Nephron (organoid): ENCODE results near the gene PPP1R16B.

Source experiments
- H3K27ac Mint-ChIP-seq, 3 experiments: 2 replicates each; pipeline ENCODE4 v1.8.0; 2020; ENCODE audit warnings: mixed read lengths in 3 of 3, mild to moderate bottlenecking in 2 of 3, moderate library complexity in 1 of 3
- H3K27me3 Mint-ChIP-seq: 2 replicates; pipeline ENCODE4 v1.8.0; 2021; ENCODE audit warnings: low read depth, mild to moderate bottlenecking, moderate library complexity, mixed read lengths
- H3K36me3 Mint-ChIP-seq: 2 replicates; pipeline ENCODE4 v1.8.0; 2020; ENCODE audit warnings: low read depth, mixed read lengths
- H3K4me1 Mint-ChIP-seq: 2 replicates; pipeline ENCODE4 v1.8.0; 2020; ENCODE audit warnings: mixed read lengths
- H3K4me3 Mint-ChIP-seq, 3 experiments: 2 replicates each; pipeline ENCODE4 v1.8.0; 2020; ENCODE audit warnings: mild to moderate bottlenecking in 3 of 3, mixed read lengths in 3 of 3, moderate library complexity in 2 of 3
- H3K9me3 Mint-ChIP-seq: 2 replicates; pipeline ENCODE4 v1.8.0; 2020; ENCODE audit warnings: mixed read lengths
- CTCF ChIP-seq, 3 experiments: fragments of 200-600 bp; sonication (generic); IDR thresholded peaks; one replicate each; pipeline ENCODE4 v1.5.0; 2021; ENCODE audit warnings: antibody characterized with exemption in 3 of 3; ENCODE audit not compliant: unreplicated experiment in 3 of 3

PPP1R16B gene

DNA sequence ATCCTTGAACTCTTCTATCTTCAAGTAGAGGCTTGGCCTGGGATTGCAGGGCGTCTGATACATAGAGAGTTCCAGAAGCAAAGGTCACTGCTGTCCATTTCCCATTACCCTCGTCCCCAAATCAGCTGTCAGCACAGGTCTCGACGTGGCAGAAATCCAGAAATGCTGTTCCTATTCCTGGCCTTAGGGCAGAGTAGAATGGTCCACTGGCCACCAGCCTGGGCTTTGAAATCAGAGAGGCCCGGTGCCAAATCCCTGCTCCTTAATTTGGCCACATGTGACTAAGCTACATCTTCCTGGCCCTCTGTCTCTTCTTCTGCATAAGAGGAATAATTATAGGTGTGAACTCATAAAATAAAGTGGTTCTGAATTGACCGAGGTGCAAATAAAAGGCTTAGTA is 79.9 kb downstream of the PPP1R16B start:
- Mint-ChIP-seq H3K4me1 (no peaks in the 10 kb centered on the region), H3K9me3 (no peaks in the 10 kb centered on the region), H3K36me3 (no peaks in the 10 kb centered on the region), H3K27me3 (peaks cover 36% of the 10 kb centered on the region), H3K27ac (no peak overlapping the region), H3K4me3 (no peak overlapping the region)
- no peak for TF ChIP-seq CTCF (IDR thresholded peaks at IDR 0.05; ENCODE audit: unreplicated experiment in 3 of 3)

DNA sequence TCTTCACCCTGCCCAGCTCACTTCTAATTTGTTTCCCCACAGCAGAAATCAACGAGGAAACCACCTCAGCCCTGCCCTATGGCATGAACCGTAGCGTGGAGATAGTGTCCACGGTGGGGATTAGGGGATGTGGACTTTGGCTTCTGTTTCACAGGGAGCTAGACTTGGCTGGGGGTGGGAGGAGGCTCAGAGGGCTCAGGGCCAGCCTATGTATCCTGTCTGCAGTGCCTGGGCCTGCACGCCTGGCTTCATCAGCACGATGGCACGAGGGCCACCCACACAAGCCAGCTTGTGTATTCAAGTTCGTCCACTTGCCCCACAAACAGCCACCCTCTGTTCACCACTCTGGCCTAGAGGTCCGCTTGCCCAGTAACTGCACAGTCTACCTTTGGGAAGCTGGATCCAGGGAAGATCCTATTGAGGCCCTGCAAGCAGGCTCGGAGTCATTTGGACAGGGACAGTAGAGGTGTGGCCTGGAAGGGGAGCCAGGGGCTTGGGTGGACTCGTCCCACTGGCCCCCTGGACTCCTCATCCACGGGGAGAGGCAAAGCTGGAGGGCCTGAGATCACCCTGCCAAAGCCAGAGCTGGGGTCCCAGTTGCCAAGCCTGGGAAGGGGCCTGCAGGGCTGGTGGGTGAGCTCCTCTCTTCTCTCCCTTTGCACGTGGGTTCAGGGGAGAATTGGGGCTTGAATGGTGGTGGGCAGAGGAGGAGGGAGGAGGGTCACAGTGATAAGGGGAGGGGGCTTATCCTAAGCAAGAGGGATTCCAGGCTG is 82.7 kb downstream of the PPP1R16B start:
- no peak overlapping the region for H3K27ac Mint-ChIP-seq
- H3K36me3 Mint-ChIP-seq = no peaks in the 10 kb centered on the region
- peaks cover 3% of the 10 kb centered on the region for H3K4me1 Mint-ChIP-seq
- H3K27me3 Mint-ChIP-seq = peaks cover 23% of the 10 kb centered on the region
- H3K4me3 Mint-ChIP-seq = no peak overlapping the region
- no peaks in the 10 kb centered on the region for H3K9me3 Mint-ChIP-seq
- TF ChIP-seq CTCF (IDR thresholded peaks at IDR 0.05; ENCODE audit: unreplicated experiment in 3 of 3) = no peak

- TF ChIP-seq CTCF (IDR thresholded peaks at IDR 0.05; ENCODE audit: unreplicated experiment in 3 of 3) = no peak
- H3K4me1 Mint-ChIP-seq = peaks cover 4% of the 10 kb centered on the region
- H3K27ac Mint-ChIP-seq = no peak overlapping the region
- H3K4me3 Mint-ChIP-seq = no peak overlapping the region
- H3K27me3 Mint-ChIP-seq = peaks cover 28% of the 10 kb centered on the region
- H3K36me3 Mint-ChIP-seq = no peaks in the 10 kb centered on the region
- H3K9me3 Mint-ChIP-seq = no peaks in the 10 kb centered on the region
Observed at GRCh38 chr20:38889050-38889449, 83.6 kb downstream of the PPP1R16B start.

DNA sequence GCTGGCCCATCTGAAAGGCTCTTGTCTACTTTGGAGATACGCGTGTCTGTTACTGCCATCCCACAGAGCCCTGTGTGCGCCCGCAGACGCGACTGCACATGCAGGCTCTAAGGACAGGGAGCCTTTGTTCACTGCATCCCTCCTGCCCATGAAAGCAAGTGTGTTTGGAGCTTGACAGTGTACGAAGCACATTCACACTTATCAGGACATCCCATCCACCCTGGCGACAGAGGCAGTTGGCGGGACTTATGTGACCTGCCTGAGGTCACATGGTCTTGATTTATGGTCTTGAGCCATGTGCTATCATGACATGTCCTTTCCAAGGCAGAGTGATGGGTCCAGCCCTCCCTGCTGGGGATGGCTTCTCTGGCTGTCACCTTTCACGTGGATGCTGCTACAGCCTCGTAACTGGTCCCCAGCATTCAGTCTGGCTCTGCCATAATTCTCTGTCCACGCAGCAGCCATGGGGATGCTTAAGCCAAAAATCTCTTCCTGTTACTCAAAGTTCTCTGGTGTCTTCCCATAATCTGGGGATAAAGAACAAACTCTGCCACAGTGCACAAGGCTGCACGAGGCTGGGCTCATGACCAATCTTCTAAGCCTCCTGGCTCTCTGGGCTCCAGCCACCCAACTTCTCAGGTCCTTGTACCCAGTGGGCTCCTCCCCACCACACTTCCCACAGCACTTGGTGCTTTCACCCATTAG is 84.4 kb downstream of the PPP1R16B start:
- no peak for TF ChIP-seq CTCF (IDR thresholded peaks at IDR 0.05; ENCODE audit: unreplicated experiment in 3 of 3)
- H3K4me1 Mint-ChIP-seq = peaks cover 12% of the 10 kb centered on the region
- H3K9me3 Mint-ChIP-seq = no peaks in the 10 kb centered on the region
- H3K27ac Mint-ChIP-seq = no peak overlapping the region
- H3K36me3 Mint-ChIP-seq = no peaks in the 10 kb centered on the region
- peaks cover 36% of the 10 kb centered on the region for H3K27me3 Mint-ChIP-seq
- no peak overlapping the region for H3K4me3 Mint-ChIP-seq

DNA sequence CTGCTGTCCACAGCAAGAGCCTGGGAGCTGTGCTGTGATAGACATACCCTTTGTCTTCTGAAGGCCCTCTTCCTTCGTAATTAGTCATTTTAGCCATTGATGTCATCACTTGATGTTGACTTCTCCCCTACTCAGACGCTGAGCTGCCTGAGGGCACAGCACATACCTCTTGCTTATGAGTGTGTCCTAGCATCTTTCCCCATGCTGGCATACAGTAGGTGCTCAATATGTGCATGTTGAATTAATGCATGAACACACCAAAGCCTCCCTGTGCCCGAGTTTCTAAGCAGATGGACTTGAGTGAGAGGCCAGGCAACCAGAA is 85.0 kb downstream of the PPP1R16B start:
- no peaks in the 10 kb centered on the region for H3K36me3 Mint-ChIP-seq
- TF ChIP-seq CTCF (IDR thresholded peaks at IDR 0.05; ENCODE audit: unreplicated experiment in 3 of 3) = no peak
- no peak overlapping the region for H3K27ac Mint-ChIP-seq
- H3K27me3 Mint-ChIP-seq = peaks cover 41% of the 10 kb centered on the region
- no peaks in the 10 kb centered on the region for H3K9me3 Mint-ChIP-seq
- no peak overlapping the region for H3K4me3 Mint-ChIP-seq
- H3K4me1 Mint-ChIP-seq = peaks cover 12% of the 10 kb centered on the region
